AG09319 (cell line): ENCODE data around the gene THEM5.

Experiments
- DNase-seq: peaks from one replicate; pipeline ENCODE4 v3.0.0-alpha.2; 2010; ENCODE audit warnings: low read depth; ENCODE audit errors: extremely low read depth
- CTCF ChIP-seq: IDR thresholded peaks from 2 replicates; pipeline ENCODE4 v1.5.1; 2011; ENCODE audit warnings: low read depth, mild to moderate bottlenecking, inconsistent platforms, low read length, moderate library complexity

The THEM5 gene

GRCh38 chr1:151846062-151846568 is 7.4 kb downstream of the THEM5 start:
- DNase-seq, result no peak
- no peak for TF ChIP-seq CTCF

GRCh38 chr1:151843398-151843797 is 10.1 kb downstream of the THEM5 start:
- no peak for TF ChIP-seq CTCF
- DNase-seq, result no peak

- no peak for DNase-seq
- no peak for TF ChIP-seq CTCF
Measured at GRCh38 chr1:151841141-151841540, 12.4 kb downstream of the THEM5 start.

GRCh38 chr1:151840421-151840820 is 13.1 kb downstream of the THEM5 start:
- DNase-seq, result no peak
- TF ChIP-seq CTCF, result no peak

GRCh38 chr1:151839457-151840403 is 13.8 kb downstream of the THEM5 start, which contains the start of gene C2CD4D:
Gene C2CD4D, minus strand, starts transcription at chr1:151839820. Its CDS starts 831 bp downstream, at chr1:151838989.
- no peak for TF ChIP-seq CTCF
- no peak for DNase-seq

- TF ChIP-seq CTCF, result no peak
- DNase-seq, result no peak
Measured at GRCh38 chr1:151839082-151839412, 14.5 kb downstream of the THEM5 start.

- TF ChIP-seq CTCF, result no peak
- DNase-seq, result no peak
Measured at GRCh38 chr1:151838222-151839081, 15.1 kb downstream of the THEM5 start.
